ENCODE data around the gene SLC25A13.
"Not testable (repeated sequence)": the region's sequence is repeated elsewhere in the genome, so short reads cannot be mapped to it uniquely, and the experiment has no call there.

SLC25A13 gene, protein sequence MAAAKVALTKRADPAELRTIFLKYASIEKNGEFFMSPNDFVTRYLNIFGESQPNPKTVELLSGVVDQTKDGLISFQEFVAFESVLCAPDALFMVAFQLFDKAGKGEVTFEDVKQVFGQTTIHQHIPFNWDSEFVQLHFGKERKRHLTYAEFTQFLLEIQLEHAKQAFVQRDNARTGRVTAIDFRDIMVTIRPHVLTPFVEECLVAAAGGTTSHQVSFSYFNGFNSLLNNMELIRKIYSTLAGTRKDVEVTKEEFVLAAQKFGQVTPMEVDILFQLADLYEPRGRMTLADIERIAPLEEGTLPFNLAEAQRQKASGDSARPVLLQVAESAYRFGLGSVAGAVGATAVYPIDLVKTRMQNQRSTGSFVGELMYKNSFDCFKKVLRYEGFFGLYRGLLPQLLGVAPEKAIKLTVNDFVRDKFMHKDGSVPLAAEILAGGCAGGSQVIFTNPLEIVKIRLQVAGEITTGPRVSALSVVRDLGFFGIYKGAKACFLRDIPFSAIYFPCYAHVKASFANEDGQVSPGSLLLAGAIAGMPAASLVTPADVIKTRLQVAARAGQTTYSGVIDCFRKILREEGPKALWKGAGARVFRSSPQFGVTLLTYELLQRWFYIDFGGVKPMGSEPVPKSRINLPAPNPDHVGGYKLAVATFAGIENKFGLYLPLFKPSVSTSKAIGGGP
- total RNA-seq: 27.3 to 71.5 (median 50.9) reads per million in 17 experiments

GRCh38 chr7:96321658-96322372, at the start of gene SLC25A13:
Gene SLC25A13, minus strand, starts transcription at chr7:96322098. Its CDS starts 142 bp downstream, at chr7:96321956.
- DNase-seq: peak; percentile 95 to 98 (median 97)

DNA sequence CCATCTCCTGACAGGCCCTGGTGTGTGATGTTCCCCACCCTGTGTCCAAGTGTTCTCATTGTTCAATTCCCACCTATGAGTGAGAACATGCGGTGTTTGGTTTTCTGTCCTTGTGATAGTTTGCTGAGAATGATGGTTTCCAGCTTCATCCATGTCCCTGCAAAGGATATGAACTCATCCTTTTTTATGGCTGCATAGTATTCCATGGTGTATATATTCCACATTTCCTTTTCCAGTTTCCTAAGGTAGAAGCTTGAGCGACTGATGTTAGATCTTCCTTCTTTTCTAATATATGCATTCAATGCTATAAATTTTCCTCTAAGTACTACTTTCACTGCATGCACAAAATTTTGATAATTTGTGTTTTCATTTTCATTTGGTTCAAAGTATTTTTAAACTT, 44.0 kb upstream of the SLC25A13 start:
- DNase-seq: not testable (repeated sequence)

- peak in 1 of 4 experiments; percentile 7 for DNase-seq
Measured at GRCh38 chr7:96361116-96361857, 39.4 kb upstream of the SLC25A13 start.

GRCh38 chr7:96359876-96360275, 38.0 kb upstream of the SLC25A13 start:
- no peak for DNase-seq

DNA sequence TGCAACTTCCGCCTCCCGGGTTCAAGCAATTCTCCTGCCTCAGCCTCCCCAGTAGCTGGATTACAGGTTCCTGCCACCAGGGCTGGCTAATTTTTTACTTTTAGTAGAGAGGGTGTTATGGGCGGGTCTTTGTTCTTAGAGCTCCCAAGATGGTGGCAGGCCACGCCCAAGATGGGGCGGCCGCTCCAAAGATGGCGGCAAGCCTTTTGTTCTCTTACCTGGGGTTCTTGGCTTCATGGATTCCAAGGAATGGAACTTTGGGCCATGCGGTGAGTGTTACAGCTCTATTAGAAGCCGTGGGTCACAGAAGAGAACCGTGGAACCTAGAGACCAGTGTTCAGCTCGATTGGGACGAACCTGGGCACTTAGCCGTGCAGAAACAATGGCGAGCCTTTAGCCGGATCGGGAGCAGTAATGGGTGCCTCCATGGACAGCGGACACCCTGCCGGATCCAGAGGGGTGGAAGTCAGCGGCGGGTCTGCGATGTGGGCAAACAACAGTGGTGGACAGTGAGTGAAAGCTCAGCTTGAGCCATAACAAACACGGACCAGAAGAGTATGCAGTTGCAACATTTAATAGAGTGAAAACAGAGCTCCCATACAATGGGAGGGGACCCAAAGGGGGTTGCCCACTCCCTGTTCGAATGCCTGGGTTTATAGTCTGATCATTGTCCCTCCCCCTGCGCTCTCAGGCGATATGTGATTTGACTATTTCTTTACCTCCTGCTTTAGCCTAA, 36.5 kb upstream of the SLC25A13 start:
- not testable (repeated sequence) for DNase-seq

- DNase-seq: no peak
Measured at GRCh38 chr7:96355990-96356506, 34.1 kb upstream of the SLC25A13 start.

DNA sequence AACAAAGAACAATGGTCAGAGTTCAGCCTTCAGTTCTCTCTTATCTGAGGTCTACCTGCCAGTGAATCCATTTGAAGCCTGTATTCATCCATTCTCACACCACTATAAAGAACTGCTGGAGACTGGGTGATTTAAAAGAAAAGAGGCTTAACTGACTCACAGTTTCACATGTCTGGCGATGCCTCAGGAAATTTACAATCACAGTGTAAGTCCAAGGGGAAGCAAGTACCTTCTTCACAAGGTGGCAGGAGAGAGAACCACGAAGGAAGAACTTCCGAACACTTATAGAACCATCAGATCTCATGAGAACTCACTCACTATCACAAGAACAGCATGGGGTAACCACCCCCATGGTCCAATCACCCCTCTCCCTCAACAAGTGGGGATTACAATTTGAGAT, 33.0 kb upstream of the SLC25A13 start:
- no peak for DNase-seq

DNA sequence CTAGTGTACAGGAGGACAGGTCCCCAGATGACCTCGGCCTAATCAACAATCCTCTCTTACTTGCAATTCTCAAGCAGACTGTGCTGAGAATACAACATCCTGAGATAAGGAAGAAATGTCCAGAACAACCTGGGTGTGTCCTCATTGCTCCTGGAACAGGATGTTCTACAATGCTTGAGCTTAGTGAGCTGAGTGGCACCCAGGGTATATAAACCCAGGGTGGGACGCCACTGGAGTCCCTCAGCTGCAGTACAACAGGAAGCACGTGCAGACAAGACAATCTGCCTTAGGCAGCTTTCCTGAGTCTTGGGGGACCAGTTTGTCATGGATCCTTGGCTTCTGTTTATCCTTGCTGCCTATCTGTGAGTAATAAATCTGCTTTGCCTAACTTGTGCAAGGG, 27.7 kb upstream of the SLC25A13 start:
- DNase-seq: no peak

- DNase-seq: no peak
Measured at GRCh38 chr7:96347471-96347870, 25.6 kb upstream of the SLC25A13 start.

DNA sequence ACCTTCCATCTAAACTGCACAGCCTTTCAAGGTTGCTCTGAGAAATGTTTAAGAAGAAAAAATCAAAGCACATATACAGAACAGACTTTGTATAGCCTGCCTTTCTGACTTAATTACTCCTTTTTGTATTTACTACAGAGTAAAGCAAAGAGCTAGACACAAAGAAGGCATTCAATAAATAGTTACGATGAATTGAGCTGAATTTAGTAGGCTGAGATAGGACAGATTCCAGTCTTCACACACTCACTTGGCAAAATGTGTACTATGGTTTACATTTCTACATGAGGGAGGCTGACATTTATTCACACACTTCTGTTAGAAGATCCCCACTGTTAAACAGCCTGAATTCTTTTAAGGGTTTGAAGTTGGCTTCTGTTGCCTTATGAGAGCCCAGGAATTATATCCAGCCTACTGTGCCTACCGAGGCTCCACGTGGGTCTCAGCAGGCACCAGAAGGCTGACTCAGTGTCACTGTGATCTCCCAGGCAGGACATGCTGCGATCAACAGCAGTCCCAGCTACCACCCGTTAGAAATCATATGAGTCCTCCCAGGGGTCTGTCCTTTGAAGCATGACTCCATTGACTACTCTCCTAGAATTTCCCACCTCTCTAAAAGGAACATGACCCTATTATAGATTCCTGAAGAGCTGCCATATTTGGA, 24.5 kb upstream of the SLC25A13 start:
- no peak for DNase-seq

GRCh38 chr7:96344236-96344635, 22.3 kb upstream of the SLC25A13 start:
- no peak for DNase-seq

- no peak for DNase-seq
Measured at GRCh38 chr7:96342049-96342448, 20.2 kb upstream of the SLC25A13 start.

- DNase-seq: no peak
Measured at GRCh38 chr7:96337519-96337918, 15.6 kb upstream of the SLC25A13 start.

DNA sequence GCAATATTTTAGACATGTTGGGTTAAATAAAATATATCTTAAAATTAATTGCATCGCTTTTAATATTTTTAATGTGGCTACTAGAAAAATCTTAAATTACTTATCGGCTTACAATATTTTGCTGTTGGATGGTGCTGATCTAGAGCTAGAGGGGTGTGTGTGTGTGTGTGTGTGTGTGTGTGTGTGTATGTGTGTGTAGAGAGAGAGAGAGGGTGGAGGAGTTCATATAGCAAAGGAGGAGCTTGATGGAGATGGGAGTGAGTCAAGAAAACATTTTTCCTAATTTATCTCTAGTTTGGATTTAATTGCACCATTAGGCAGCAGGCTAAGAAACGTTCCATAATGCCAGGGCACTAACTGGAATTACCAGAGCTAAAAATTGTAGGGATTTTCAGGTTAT, 10.4 kb upstream of the SLC25A13 start:
- no peak for DNase-seq

DNA sequence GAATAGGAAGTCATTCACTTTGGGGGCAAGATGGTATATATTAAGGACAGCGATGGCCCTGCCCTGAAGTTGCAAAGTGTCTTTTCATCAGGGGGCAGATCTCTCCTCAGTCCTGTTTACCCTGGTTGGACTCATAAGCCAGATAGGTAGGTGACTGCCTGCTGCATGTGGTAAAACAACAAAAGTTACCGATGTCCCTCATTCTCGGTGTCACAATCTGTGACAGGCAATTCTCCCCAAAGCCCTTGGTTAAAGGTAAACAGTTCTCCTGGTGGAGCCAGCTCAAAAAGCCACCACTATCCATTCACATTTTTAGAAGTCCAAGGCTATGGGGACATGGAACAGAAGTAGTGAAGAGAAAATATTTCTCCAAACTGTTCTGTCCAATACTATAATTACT, 9.9 kb upstream of the SLC25A13 start:
- DNase-seq: no peak

- no peak for DNase-seq
Measured at GRCh38 chr7:96331233-96331632, 9.3 kb upstream of the SLC25A13 start.

DNA sequence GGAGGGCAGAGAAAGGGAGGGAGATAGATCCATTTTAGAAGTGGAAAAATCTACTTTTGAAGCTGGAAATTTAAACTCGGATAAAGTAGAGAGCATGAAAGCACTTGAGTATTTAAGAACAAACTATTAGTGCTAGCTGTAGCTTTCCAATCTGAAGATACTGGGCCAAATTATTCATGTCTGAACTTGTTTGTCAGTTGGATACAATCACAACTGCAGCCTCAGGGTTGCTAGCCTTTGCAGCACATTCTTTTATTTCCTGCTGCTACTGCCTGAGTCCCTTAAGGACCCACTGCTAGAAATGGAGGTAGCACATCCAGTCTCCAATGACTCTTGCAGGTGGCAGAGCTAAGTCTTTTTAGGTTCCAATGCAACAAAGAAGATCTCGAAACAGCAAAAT, 8.3 kb upstream of the SLC25A13 start:
- no peak for DNase-seq

GRCh38 chr7:96329241-96329640, 7.3 kb upstream of the SLC25A13 start:
- DNase-seq: no peak

DNA sequence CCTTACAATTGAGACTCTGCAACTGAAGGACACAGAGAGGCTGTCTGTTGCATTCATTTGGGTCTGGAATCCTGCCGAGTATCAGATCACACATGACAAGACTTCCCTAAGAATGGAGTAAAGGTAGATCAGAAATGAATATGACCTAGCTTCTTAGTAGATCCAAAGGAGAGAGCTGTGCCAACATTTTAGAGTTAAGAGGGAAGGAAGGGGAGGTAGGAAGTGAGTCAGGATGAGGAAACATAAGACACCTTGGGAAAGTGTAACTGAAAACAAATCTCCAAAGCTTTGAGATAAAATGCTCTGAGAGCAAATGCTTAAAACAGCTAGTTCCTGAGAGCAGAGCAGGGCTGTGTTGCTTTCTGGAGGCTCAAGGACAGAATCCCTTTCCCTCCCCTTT, 6.1 kb upstream of the SLC25A13 start:
- no peak for DNase-seq

DNA sequence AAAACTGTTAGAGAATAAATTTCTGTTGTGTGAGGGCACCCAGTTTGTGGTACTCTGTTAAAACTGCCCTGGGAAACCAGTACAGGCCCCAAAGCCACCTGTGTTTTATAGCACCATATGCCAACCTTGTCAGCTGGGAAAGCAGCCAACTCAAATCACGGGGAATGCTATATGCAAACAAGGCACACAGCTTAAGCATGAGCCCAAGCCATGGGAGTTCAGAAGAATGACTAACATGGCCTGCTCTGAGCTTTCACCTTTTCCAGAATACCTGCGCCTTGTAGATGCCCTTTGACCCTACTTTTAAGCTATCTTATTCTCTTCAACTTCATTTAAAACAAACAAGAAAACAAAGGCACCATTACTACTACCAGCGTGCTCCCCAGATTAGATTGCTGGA, 5.5 kb upstream of the SLC25A13 start:
- no peak for DNase-seq

DNA sequence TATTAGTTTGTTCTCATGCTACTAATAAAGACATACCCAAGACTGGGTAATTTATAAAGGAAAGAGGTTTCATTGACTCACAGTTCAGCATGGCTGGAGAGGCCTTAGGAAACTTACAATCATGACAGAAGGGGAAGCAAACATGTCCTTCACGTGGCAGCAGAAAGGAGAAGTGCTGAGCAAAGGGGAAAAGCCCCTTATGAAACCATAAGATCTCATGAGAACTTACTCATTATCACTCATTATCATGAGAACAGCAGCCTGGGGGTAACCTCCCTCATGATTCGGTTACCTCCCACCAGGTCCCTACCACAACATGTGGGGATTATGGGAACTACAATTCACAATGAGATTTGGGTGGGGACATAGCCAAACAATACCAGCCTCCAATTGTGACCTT, 4.9 kb upstream of the SLC25A13 start:
- peak; percentile 52 to 86 (median 61) for DNase-seq

All from suppressor macrophage (primary cell).